ENCODE results near the gene BTN1A1.

GRCh38 chr6:26485112-26485780 is 14.9 kb upstream of the BTN1A1 start:
- TF ChIP-seq PPARA (CRISPR knock-in tag; IDR thresholded peaks at IDR 0.05; ENCODE audit: borderline replicate concordance) (no peak), TCF4 (CRISPR knock-in tag; IDR thresholded peaks at IDR 0.05; ENCODE audit: borderline replicate concordance) (no peak), ZNF8 (CRISPR knock-in tag; IDR thresholded peaks at IDR 0.05) (no peak)
- TF ChIP-seq, protein P1, sequence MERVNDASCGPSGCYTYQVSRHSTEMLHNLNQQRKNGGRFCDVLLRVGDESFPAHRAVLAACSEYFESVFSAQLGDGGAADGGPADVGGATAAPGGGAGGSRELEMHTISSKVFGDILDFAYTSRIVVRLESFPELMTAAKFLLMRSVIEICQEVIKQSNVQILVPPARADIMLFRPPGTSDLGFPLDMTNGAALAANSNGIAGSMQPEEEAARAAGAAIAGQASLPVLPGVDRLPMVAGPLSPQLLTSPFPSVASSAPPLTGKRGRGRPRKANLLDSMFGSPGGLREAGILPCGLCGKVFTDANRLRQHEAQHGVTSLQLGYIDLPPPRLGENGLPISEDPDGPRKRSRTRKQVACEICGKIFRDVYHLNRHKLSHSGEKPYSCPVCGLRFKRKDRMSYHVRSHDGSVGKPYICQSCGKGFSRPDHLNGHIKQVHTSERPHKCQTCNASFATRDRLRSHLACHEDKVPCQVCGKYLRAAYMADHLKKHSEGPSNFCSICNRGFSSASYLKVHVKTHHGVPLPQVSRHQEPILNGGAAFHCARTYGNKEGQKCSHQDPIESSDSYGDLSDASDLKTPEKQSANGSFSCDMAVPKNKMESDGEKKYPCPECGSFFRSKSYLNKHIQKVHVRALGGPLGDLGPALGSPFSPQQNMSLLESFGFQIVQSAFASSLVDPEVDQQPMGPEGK (CRISPR knock-in tag; IDR thresholded peaks at IDR 0.05; ENCODE audit: borderline replicate concordance) = no peak
